ENCODE results near the gene ABCG2.

The ABCG2 gene

DNA sequence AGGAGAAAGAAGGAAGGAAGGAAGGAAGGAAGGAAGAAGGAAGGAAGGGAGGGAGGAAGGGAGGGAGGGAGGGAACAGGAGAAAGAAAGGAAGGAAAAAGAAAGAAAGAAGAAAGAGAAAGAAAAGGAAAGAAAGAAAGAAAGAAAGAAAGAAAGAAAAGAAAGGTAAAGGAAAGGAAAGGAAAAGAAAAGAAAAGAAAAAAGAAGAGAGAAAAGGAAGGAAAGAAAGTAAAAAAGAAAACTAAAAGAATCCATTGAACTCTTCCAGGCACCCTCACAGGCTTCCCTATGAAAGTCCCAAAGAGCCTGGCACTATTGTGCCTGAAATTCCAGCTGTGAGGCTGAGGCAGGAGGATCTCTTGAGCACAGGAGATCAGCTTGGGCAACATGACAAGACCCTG is 11.5 kb downstream of the ABCG2 start:
- no peaks in the 10 kb centered on the region for H3K36me3 ChIP-seq (ENCODE audit: insufficient read depth)
- no peak overlapping the region for H3K4me3 ChIP-seq (IDR thresholded peaks at IDR 0.05; ENCODE audit: insufficient read depth, low read depth, low read length)
- no peak overlapping the region for H3K9ac ChIP-seq
- H4K20me1 ChIP-seq (ENCODE audit: insufficient read depth) = no peaks in the 10 kb centered on the region
- no peaks in the 10 kb centered on the region for H3K27me3 ChIP-seq (ENCODE audit: insufficient read depth, low read depth)
- no peaks in the 10 kb centered on the region for H3K79me2 ChIP-seq (ENCODE audit: insufficient read depth, low read depth)
- no peak overlapping the region for H2AFZ ChIP-seq (ENCODE audit: low read depth)
- TF ChIP-seq, protein P1, sequence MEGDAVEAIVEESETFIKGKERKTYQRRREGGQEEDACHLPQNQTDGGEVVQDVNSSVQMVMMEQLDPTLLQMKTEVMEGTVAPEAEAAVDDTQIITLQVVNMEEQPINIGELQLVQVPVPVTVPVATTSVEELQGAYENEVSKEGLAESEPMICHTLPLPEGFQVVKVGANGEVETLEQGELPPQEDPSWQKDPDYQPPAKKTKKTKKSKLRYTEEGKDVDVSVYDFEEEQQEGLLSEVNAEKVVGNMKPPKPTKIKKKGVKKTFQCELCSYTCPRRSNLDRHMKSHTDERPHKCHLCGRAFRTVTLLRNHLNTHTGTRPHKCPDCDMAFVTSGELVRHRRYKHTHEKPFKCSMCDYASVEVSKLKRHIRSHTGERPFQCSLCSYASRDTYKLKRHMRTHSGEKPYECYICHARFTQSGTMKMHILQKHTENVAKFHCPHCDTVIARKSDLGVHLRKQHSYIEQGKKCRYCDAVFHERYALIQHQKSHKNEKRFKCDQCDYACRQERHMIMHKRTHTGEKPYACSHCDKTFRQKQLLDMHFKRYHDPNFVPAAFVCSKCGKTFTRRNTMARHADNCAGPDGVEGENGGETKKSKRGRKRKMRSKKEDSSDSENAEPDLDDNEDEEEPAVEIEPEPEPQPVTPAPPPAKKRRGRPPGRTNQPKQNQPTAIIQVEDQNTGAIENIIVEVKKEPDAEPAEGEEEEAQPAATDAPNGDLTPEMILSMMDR (conservative IDR thresholded peaks at IDR 0.05; ENCODE audit: low read depth, low read length) = no peak
- H3K27ac ChIP-seq = no peak overlapping the region
- H3K4me1 ChIP-seq (ENCODE audit: low read depth, poor library complexity, severe bottlenecking) = no peaks in the 10 kb centered on the region
- H3K4me2 ChIP-seq = no peak overlapping the region

DNA sequence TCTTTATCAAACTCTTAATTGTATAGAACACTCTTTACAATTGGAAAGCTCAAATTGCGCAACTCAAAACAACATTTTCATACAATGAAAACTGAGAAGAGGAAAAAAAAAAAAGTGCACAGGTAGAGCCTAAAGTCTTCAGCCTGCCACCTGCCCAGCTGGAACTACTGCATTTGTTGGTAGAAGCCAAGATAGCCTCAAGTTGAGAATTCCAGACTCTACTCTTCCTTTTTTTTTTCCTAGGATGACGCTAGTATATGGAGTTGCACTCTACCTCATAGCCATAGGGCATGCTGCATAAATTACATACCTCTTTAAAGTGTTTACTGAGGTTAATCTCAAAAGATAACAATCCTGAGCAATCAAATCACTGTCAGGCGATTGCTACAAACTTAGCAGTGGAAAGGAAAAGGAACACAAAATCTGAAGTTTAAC is 13.6 kb downstream of the ABCG2 start:
- H3K4me1 ChIP-seq (ENCODE audit: low read depth, poor library complexity, severe bottlenecking) = no peaks in the 10 kb centered on the region

DNA sequence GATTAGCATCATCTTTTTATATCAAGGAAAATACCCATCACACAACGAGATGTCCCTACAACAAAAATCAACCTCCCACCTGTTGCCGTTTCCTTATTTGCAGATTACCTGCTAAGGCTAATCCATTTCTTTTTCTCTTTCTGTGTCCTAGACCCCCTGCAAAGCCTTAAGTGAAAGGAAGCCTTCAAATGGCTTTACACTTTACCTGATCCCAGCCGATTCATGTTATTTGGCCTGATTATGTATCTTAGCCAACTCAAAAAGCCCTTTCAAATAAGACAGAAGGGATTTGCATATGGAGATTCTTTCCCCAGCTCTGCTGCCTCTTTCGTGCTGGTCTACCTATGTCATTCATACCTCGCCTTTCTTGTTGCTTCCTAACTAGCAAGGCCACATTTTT is 14.4 kb downstream of the ABCG2 start:
- Histone ChIP-seq H3K36me3 (ENCODE audit: insufficient read depth) (no peaks in the 10 kb centered on the region), H3K27ac (no peak overlapping the region), H2AFZ (ENCODE audit: low read depth) (no peak overlapping the region), H4K20me1 (ENCODE audit: insufficient read depth) (no peaks in the 10 kb centered on the region), H3K4me3 (IDR thresholded peaks at IDR 0.05; ENCODE audit: insufficient read depth, low read depth, low read length) (no peak overlapping the region), H3K79me2 (ENCODE audit: insufficient read depth, low read depth) (no peaks in the 10 kb centered on the region), H3K9ac (no peak overlapping the region), H3K27me3 (ENCODE audit: insufficient read depth, low read depth) (no peaks in the 10 kb centered on the region), H3K4me2 (no peak overlapping the region), H3K4me1 (ENCODE audit: low read depth, poor library complexity, severe bottlenecking) (no peaks in the 10 kb centered on the region)
- TF ChIP-seq, protein P1 (conservative IDR thresholded peaks at IDR 0.05; ENCODE audit: low read depth, low read length) = no peak

More for the DNA sequence above, 13.6 kb downstream of the ABCG2 start:
- Histone ChIP-seq H3K79me2 (ENCODE audit: insufficient read depth, low read depth) (no peaks in the 10 kb centered on the region), H3K4me2 (no peak overlapping the region), H4K20me1 (ENCODE audit: insufficient read depth) (no peaks in the 10 kb centered on the region), H3K27me3 (ENCODE audit: insufficient read depth, low read depth) (no peaks in the 10 kb centered on the region), H3K27ac (no peak overlapping the region), H3K36me3 (ENCODE audit: insufficient read depth) (no peaks in the 10 kb centered on the region), H2AFZ (ENCODE audit: low read depth) (no peak overlapping the region), H3K4me3 (IDR thresholded peaks at IDR 0.05; ENCODE audit: insufficient read depth, low read depth, low read length) (no peak overlapping the region), H3K9ac (no peak overlapping the region)
- TF ChIP-seq, protein P1 (conservative IDR thresholded peaks at IDR 0.05; ENCODE audit: low read depth, low read length) = no peak

DNA sequence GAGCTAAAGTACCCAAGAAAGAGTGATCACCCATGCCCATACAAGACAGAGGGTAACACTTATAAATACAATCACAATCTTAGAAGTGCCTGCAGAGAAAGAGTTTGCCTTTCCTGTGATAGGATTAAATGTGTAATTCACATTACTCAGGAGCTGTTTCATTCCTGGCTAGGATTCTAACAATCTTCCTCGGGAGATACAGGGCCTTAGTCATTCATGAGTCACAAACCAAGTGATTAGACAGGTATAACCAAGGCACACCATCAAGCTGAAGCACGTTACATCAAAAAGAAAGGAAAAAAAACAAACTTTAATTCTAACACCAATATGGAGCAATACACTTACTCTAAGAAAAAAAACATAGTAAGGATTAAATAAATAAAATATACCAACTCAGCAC is 14.9 kb downstream of the ABCG2 start:
- Histone ChIP-seq H3K4me2 (no peak overlapping the region), H3K9ac (no peak overlapping the region), H3K27ac (no peak overlapping the region), H3K36me3 (ENCODE audit: insufficient read depth) (no peaks in the 10 kb centered on the region), H3K4me3 (IDR thresholded peaks at IDR 0.05; ENCODE audit: insufficient read depth, low read depth, low read length) (no peak overlapping the region), H4K20me1 (ENCODE audit: insufficient read depth) (no peaks in the 10 kb centered on the region), H3K79me2 (ENCODE audit: insufficient read depth, low read depth) (no peaks in the 10 kb centered on the region), H2AFZ (ENCODE audit: low read depth) (no peak overlapping the region), H3K27me3 (ENCODE audit: insufficient read depth, low read depth) (no peaks in the 10 kb centered on the region), H3K4me1 (ENCODE audit: low read depth, poor library complexity, severe bottlenecking) (no peaks in the 10 kb centered on the region)
- TF ChIP-seq, protein P1 (conservative IDR thresholded peaks at IDR 0.05; ENCODE audit: low read depth, low read length) = no peak
